Fibroblast of the aortic adventitia (primary cell): ENCODE data around the gene RALGAPB. TPM values are rescaled to one million over a fixed set of nuclear protein-coding genes. Genes with fewer than 3 reads are reported as not detected.

ENCODE experiments used
- DNase-seq: peaks from one replicate; pipeline ENCODE4 v3.0.0-alpha.2; 2010; ENCODE audit warnings: low read depth
- H3K4me3 ChIP-seq: 2 replicates; pipeline ENCODE4 v1.5.1; 2011; ENCODE audit warnings: low read depth, mild to moderate bottlenecking, control low read depth, low read length, moderate library complexity
- total RNA-seq: library from RNA; depleted of rRNA; stranded (reverse); fragments of >200 nt; gene quantifications from 2 replicates; pipeline ENCODE4 v1.2.3, GENCODE V29; 2012; ENCODE audit warnings: low replicate concordance
- TF ChIP-seq, protein P1 (sequence below): IDR thresholded peaks from 2 replicates; pipeline ENCODE4 v1.5.1; 2011; ENCODE audit warnings: mild to moderate bottlenecking, low read length, control low read depth, inconsistent platforms; ENCODE audit not compliant: insufficient read depth

RALGAPB gene
- total RNA-seq, 1 donor = 49.0 TPM

DNA sequence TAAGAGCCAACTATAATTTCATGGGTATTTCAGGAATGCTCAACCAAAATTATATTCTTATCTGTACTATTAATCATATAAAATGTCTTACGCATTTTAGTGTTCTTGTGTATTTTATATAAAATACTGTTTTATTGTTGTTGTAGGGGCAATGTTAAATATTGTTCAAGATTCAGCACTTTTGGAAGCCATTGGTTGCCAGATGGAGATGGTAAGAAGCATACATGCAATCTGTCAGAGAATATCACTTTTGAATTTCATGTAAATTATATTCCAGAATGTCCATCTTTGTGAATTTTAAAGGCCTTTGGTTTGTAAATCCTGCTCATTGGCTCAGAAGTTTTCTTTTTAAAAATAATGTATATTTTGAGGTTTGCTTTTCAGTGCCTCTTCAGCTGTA is 58.4 kb downstream of the RALGAPB start:
- no peak for DNase-seq
- H3K4me3 ChIP-seq = no peak overlapping the region
- TF ChIP-seq, protein P1, sequence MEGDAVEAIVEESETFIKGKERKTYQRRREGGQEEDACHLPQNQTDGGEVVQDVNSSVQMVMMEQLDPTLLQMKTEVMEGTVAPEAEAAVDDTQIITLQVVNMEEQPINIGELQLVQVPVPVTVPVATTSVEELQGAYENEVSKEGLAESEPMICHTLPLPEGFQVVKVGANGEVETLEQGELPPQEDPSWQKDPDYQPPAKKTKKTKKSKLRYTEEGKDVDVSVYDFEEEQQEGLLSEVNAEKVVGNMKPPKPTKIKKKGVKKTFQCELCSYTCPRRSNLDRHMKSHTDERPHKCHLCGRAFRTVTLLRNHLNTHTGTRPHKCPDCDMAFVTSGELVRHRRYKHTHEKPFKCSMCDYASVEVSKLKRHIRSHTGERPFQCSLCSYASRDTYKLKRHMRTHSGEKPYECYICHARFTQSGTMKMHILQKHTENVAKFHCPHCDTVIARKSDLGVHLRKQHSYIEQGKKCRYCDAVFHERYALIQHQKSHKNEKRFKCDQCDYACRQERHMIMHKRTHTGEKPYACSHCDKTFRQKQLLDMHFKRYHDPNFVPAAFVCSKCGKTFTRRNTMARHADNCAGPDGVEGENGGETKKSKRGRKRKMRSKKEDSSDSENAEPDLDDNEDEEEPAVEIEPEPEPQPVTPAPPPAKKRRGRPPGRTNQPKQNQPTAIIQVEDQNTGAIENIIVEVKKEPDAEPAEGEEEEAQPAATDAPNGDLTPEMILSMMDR = no peak

- no peak for DNase-seq
- TF ChIP-seq, protein P1 = no peak
- H3K4me3 ChIP-seq = no peak overlapping the region
Measured at GRCh38 chr20:38534756-38535155, 62.1 kb downstream of the RALGAPB start.

- peak; percentile 15 for DNase-seq
- TF ChIP-seq, protein P1 = no peak
- H3K4me3 ChIP-seq = no peak overlapping the region
Measured at GRCh38 chr20:38536310-38536709, 63.7 kb downstream of the RALGAPB start.

DNA sequence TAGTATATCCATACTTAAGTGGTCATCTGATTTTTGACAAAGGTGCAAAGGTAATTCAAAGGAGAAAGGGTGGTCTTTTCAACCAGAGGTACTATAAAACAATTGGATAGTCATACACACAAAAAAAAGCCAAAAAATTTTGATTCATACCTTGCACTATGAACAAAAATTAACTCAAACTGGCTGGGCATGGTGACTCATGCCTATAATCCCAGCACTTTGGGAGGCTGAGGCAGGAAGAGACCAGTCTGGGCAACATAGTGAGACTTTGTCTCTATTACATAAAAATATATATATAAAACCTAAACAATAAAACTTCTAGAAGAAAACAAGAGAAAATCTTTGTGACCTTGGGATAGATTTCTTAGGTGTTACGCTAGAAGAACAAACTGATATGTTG is 64.5 kb downstream of the RALGAPB start:
- no peak for DNase-seq
- no peak overlapping the region for H3K4me3 ChIP-seq
- TF ChIP-seq, protein P1 = no peak

DNA sequence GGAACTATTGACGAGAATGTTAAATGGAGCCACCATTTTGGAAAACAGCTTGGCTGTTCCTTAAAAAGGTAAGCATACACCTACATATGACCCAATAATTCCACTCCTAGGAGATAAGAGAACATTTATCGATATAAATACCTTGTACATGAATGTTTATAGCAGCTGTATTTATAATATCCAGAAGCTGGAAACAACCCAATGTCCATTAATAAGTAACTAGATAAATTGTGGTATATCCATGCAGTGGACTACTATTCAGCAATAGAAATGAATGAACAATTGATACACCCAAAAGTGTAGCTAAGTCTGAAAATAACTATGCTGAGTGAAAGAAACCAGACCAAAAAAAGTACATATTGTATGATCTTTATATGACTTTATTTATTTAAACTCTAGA is 66.1 kb downstream of the RALGAPB start:
- no peak for DNase-seq
- H3K4me3 ChIP-seq = no peak overlapping the region
- TF ChIP-seq, protein P1 = no peak

- no peak overlapping the region for H3K4me3 ChIP-seq
- TF ChIP-seq, protein P1 = no peak
- no peak for DNase-seq
Measured at GRCh38 chr20:38543014-38543906, 70.6 kb downstream of the RALGAPB start.
